Left lung (tissue), 10 donors: Measurements from ENCODE around the gene ENOX2. TPM values are rescaled to one million over a fixed set of nuclear protein-coding genes. Genes with fewer than 3 reads are reported as not detected.

Experiments used
- ATAC-seq: fragments of 200-7000 bp; cut with Tn5 transposase; one replicate; pipeline ENCODE4 v1.9.1; 2020; ENCODE audit warnings: moderate library complexity
- DNase-seq, 4 donors: peaks; one replicate each; pipeline ENCODE4 v3.0.0-alpha.2; 2013 to 2020
- H3K27ac ChIP-seq, 2 donors: fragments of 200-600 bp; sonication (generic) in 1 of 2; one replicate each; pipeline versions ENCODE4 v1.5.0 to v1.8.0; 2020 to 2021
- H3K27me3 ChIP-seq, 2 donors: fragments of 200-600 bp; sonication (generic) in 1 of 2; one replicate each; pipeline versions ENCODE4 v1.5.0 to v1.8.0; 2020 to 2021
- H3K36me3 ChIP-seq, 2 donors: fragments of 200-600 bp; sonication (generic) in 1 of 2; one replicate each; pipeline versions ENCODE4 v1.5.0 to v1.8.0; 2020 to 2021
- H3K4me1 ChIP-seq, 2 donors: fragments of 200-600 bp; one replicate each; pipeline ENCODE4 v1.8.0; 2021
- H3K4me3 ChIP-seq, 2 donors: fragments of 200-600 bp; sonication (generic) in 1 of 2; one replicate each; pipeline versions ENCODE4 v1.5.0 to v1.8.0; 2020 to 2021; ENCODE audit warnings: mild to moderate bottlenecking in 1 of 2
- H3K9me3 ChIP-seq, 2 donors: fragments of 200-600 bp; sonication (generic) in 1 of 2; one replicate each; pipeline versions ENCODE4 v1.5.0 to v1.8.0; 2020 to 2021
- CTCF ChIP-seq, 2 donors: fragments of 200-600 bp; sonication (generic) in 1 of 2; IDR thresholded peaks; one replicate each; pipeline versions ENCODE4 v1.5.0 to v1.8.0; 2021; ENCODE audit warnings: antibody characterized with exemption in 2 of 2
- intact Hi-C, 2 donors: fragments of 100-400 bp; cut with DNase I; formaldehyde crosslinking; loops; one replicate each; pipeline versions ENCODE4 v1.11.2 to v1.14.2; 2022
- polyA plus RNA-seq, 6 donors: library from polyadenylated mRNA; unstranded; fragments of 120-200 nt; gene quantifications; one replicate each; pipeline ENCODE4 v1.2.1, GENCODE V29; 2013; ENCODE audit not compliant: insufficient read length in 6 of 6
- total RNA-seq, 2 donors: library from RNA; stranded (reverse); fragmentation: NEBNext Ultra II Directional; extraction: Animal tissue kit (Norgen Biotek cat#: 25700); gene quantifications; one replicate each; pipeline ENCODE4 v1.2.1, GENCODE V29; 2021
- donor health status: DM: no; HTN: yes; CAD: no.
- donor health status: DM: no; HTN: no; CAD: no.

Gene ENOX2
- total and polyA plus RNA-seq, 8 donors = 2.0 to 13.4 (median 11.0) TPM

- Histone ChIP-seq H3K27ac (no peak overlapping the region), H3K4me3 (no peak overlapping the region), H3K36me3 (no peaks in the 10 kb centered on the region), H3K27me3 (no peaks in the 10 kb centered on the region), H3K4me1 (no peaks in the 10 kb centered on the region), H3K9me3 (no peaks in the 10 kb centered on the region)
- TF ChIP-seq CTCF (IDR thresholded peaks at IDR 0.05) = no peak
- no peak for DNase-seq
- ATAC-seq = no peak
- intact Hi-C loops = no loop called here
These were observed 92.4 kb downstream of the ENOX2 start for GRCh38 chrX:130810561-130810960.

GRCh38 chrX:130805903-130806302, 97.1 kb downstream of the ENOX2 start:
- ATAC-seq = no peak
- DNase-seq = no peak
- intact Hi-C loops = no loop called here

GRCh38 chrX:130803537-130803936, 99.5 kb downstream of the ENOX2 start:
- Histone ChIP-seq H3K4me1 (no peaks in the 10 kb centered on the region), H3K9me3 (no peaks in the 10 kb centered on the region), H3K27me3 (no peaks in the 10 kb centered on the region), H3K36me3 (no peaks in the 10 kb centered on the region), H3K27ac (no peak overlapping the region), H3K4me3 (no peak overlapping the region)
- DNase-seq (no peak), ATAC-seq (no peak)
- intact Hi-C loops = no loop called here
- TF ChIP-seq CTCF (IDR thresholded peaks at IDR 0.05) = no peak

More at GRCh38 chrX:130805903-130806302, 97.1 kb downstream of the ENOX2 start:
- Histone ChIP-seq H3K36me3 (no peaks in the 10 kb centered on the region), H3K9me3 (no peaks in the 10 kb centered on the region), H3K27ac (no peak overlapping the region), H3K4me1 (no peaks in the 10 kb centered on the region), H3K4me3 (no peak overlapping the region), H3K27me3 (no peaks in the 10 kb centered on the region)
- TF ChIP-seq CTCF (IDR thresholded peaks at IDR 0.05) = no peak

- no peak for DNase-seq
- H3K27me3 ChIP-seq = no peaks in the 10 kb centered on the region
- intact Hi-C loops = no loop called here
- no peak overlapping the region for H3K4me3 ChIP-seq
- no peak overlapping the region for H3K27ac ChIP-seq
- no peak for ATAC-seq
- H3K36me3 ChIP-seq = no peaks in the 10 kb centered on the region
- no peak for TF ChIP-seq CTCF (IDR thresholded peaks at IDR 0.05)
- H3K9me3 ChIP-seq = no peaks in the 10 kb centered on the region
- no peaks in the 10 kb centered on the region for H3K4me1 ChIP-seq
These were observed 101.1 kb downstream of the ENOX2 start for GRCh38 chrX:130801901-130802300.

GRCh38 chrX:130799393-130799792, 103.6 kb downstream of the ENOX2 start:
- no peaks in the 10 kb centered on the region for H3K4me1 ChIP-seq
- no peaks in the 10 kb centered on the region for H3K36me3 ChIP-seq
- no peak for TF ChIP-seq CTCF (IDR thresholded peaks at IDR 0.05)
- DNase-seq = no peak
- ATAC-seq = no peak
- H3K9me3 ChIP-seq = no peaks in the 10 kb centered on the region
- H3K27me3 ChIP-seq = no peaks in the 10 kb centered on the region
- no peak overlapping the region for H3K4me3 ChIP-seq
- no peak overlapping the region for H3K27ac ChIP-seq
- intact Hi-C loops = no loop called here
